Common myeloid progenitor, CD34-positive (primary cell): Measurements from ENCODE around the gene JMJD8.
A peak's percentile ranks its signal among the peaks of the same experiment; 100 is the strongest.

ENCODE experiments used
- CTCF ChIA-PET: fragments of 350-600 bp; sonication (Branson Sonifier 250); formaldehyde crosslinking; loops from one replicate; lab custom pipeline; 2021; ENCODE audit warnings: antibody characterized with exemption; lab: Charles Lee
- POLR2A ChIA-PET: fragments of 350-600 bp; sonication (Branson Sonifier 250); formaldehyde crosslinking; loops from one replicate; lab custom pipeline; 2021; ENCODE audit warnings: antibody characterized with exemption; lab: Charles Lee
- DNase-seq, 3 donors: peaks; one replicate each; pipeline versions ENCODE4 v3.0.0 to v3.0.0-alpha.2; 2013
- H3K27ac ChIP-seq, 2 experiments: 1 replicate in 1 of 2; 2 replicates in 1 of 2; pipeline ENCODE4 v1.7.0; 2013; ENCODE audit warnings: inconsistent platforms in 2 of 2, low read length in 2 of 2, mild to moderate bottlenecking in 2 of 2, low read depth in 1 of 2, moderate library complexity in 1 of 2; ENCODE audit not compliant: severe bottlenecking in 2 of 2, insufficient read depth in 1 of 2, poor library complexity in 1 of 2
- H3K27me3 ChIP-seq, 5 experiments: replicated peaks in 2 of 5; 1 replicate in 3 of 5; 2 replicates in 2 of 5; pipeline versions ENCODE4 v1.6.1 to v1.7.0; 2013; ENCODE audit warnings: low read length in 4 of 5, mild to moderate bottlenecking in 2 of 5, moderate library complexity in 2 of 5, inconsistent platforms in 1 of 5; ENCODE audit not compliant: insufficient read depth in 5 of 5, control insufficient read depth in 4 of 5
- H3K36me3 ChIP-seq, 4 experiments: 1 replicate in 2 of 4; 2 replicates in 2 of 4; pipeline versions ENCODE4 v1.6.1 to v1.7.0; 2013; ENCODE audit warnings: low read length in 3 of 4, control low read depth in 1 of 4, mild to moderate bottlenecking in 1 of 4; ENCODE audit not compliant: control insufficient read depth in 4 of 4, insufficient read depth in 4 of 4
- H3K4me1 ChIP-seq, 4 experiments: 1 replicate in 3 of 4; 2 replicates in 1 of 4; pipeline versions ENCODE4 v1.6.1 to v1.7.1; 2013; ENCODE audit warnings: low read length in 3 of 4, mild to moderate bottlenecking in 3 of 4, control low read depth in 1 of 4, inconsistent platforms in 1 of 4, moderate library complexity in 1 of 4; ENCODE audit not compliant: control insufficient read depth in 4 of 4, insufficient read depth in 4 of 4; ENCODE audit errors: control extremely low read depth in 1 of 4
- H3K4me3 ChIP-seq, 7 experiments: 1 replicate in 4 of 7; 2 replicates in 3 of 7; pipeline versions ENCODE4 v1.5.1 to v1.7.0; 2013; ENCODE audit warnings: mild to moderate bottlenecking in 7 of 7, low read length in 6 of 7, moderate library complexity in 6 of 7, inconsistent platforms in 2 of 7, low read depth in 2 of 7, control low read depth in 1 of 7; ENCODE audit not compliant: insufficient read depth in 4 of 7, control insufficient read depth in 1 of 7; ENCODE audit errors: extremely low read depth in 1 of 7
- H3K9me3 ChIP-seq, 5 experiments: 1 replicate in 4 of 5; 2 replicates in 1 of 5; pipeline versions ENCODE4 v1.6.1 to v1.7.1; 2013; ENCODE audit warnings: low read length in 4 of 5, mild to moderate bottlenecking in 2 of 5, inconsistent platforms in 1 of 5, low read depth in 1 of 5, moderate library complexity in 1 of 5; ENCODE audit not compliant: control insufficient read depth in 4 of 5, insufficient read depth in 2 of 5; ENCODE audit errors: control extremely low read depth in 1 of 5
- WGBS: methylation state at CpG from one replicate; pipeline ENCODE4 v1.1.5; 2013; ENCODE audit not compliant: insufficient coverage; 5-methylcytosine and 5-hydroxymethylcytosine counted together

JMJD8 gene

DNA sequence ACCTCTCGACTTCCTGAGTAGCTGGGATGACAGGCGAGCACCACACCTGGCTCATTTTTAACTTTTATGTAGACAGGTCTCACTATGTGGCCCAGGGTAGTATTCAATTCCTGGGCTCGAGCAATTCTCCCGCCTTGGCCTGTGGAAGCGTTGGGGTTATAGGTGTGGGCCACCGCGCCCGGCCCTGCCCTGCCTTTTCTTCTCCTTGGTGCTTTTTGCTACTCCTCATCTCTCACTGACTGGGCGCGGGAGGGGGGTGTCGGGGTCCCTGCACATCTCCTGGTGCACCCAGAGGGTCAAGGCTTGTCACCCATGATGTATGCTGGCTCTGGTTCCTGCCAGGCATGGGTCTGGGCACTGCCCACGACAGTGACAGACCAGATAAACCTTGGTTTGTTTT lies 39.6 kb downstream of the JMJD8 start:
- DNase-seq: no peak
- Histone ChIP-seq H3K4me1 (peaks cover 0 to 46% (median 44%) of the 10 kb centered on the region in 4 experiments), H3K4me3 (no peak overlapping the region), H3K27ac (no peak overlapping the region), H3K9me3 (no peaks in the 10 kb centered on the region), H3K36me3 (peaks cover 0 to 13% (median 0%) of the 10 kb centered on the region in 4 experiments), H3K27me3 (no peaks in the 10 kb centered on the region)
- POLR2A ChIA-PET: no interaction called here
- WGBS: 100% methylated on average over 8 of the region's 12 CpGs
- CTCF ChIA-PET: no interaction called here

DNA sequence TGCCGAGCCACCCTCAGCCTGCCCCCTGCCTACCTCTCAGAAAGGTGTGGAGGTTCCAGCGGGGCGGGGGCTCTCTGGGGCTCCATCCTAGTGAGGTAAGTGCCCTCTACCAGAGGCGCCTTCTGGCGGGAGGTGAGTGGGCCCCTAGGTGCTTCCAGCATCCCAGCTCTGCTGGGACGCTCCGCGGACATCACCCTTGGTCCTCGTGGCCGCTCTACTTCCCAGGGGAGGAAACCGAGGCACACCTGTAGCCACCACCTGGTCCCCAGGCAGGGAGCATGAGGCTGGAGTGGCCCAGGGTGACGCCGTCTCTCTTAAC lies 41.1 kb downstream of the JMJD8 start:
- 97% methylated on average over 13 of the region's 13 CpGs for WGBS
- H3K27me3 ChIP-seq: no peaks in the 10 kb centered on the region
- POLR2A ChIA-PET: no interaction called here
- peak overlapping the region in 3 of 7 experiments; percentile 74 to 79 (median 75) for H3K4me3 ChIP-seq
- H3K4me1 ChIP-seq: peaks cover 0 to 35% (median 32%) of the 10 kb centered on the region in 4 experiments
- no peak for DNase-seq
- no peak overlapping the region for H3K27ac ChIP-seq
- H3K9me3 ChIP-seq: no peaks in the 10 kb centered on the region
- H3K36me3 ChIP-seq: peaks cover 0 to 13% (median 0%) of the 10 kb centered on the region in 4 experiments
- CTCF ChIA-PET: interaction anchor here (1.0 to 1.6 kb wide), 4 partner anchors 17 to 47 kb away, joined by 3 to 4 read pairs (median 3); partner anchors contain the start of gene RHOT2

DNA sequence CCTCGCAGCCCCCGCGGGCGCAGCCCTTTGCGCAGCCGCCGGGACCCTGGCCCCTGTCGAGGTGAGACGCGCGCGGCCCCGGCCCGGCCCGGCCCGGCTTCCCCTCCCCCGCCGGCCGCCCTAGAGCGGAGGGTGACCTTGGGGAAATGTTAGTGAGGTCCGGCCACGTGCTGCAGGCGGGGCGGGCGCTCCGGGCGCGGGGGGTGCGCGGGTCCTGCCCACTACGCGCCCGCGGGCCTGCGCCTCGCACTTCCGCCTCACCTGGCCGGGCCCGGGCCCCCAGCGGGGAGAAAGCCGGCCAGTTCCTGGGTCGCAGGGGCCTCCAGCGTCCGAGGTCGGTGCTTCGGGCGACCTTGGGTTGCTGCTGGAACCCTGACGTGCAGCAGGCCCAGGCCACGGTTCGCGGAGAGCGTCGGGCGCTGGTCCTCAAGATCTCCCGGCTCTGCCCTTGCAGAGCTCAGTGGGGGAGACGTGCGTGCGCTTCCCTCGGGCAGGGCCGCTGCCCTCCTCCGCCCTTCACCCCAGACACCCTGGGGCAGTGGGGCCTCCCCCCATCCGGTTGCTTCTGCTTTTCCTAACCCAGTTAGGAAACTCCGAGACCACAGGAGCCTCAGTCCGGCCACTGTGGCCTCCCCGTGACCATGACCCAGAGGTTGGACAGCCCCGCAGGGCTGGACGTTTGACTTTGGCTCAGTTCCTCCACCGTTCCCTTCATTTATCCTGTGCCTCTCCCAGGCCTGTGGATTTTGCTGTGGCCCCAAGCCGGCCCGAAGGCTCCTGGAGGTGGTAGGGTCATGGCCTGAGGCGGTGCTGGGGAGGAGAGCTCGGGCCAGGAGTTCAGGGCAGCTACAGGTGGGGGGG lies 41.7 kb downstream of the JMJD8 start:
- peaks cover 0 to 12% (median 0%) of the 10 kb centered on the region in 4 experiments for H3K36me3 ChIP-seq
- no peak overlapping the region for H3K27ac ChIP-seq
- H3K9me3 ChIP-seq: no peaks in the 10 kb centered on the region
- DNase-seq: peak in 2 of 3 donors; percentile 25 to 35
- no peaks in the 10 kb centered on the region for H3K27me3 ChIP-seq
- H3K4me1 ChIP-seq: peaks cover 0 to 35% (median 32%) of the 10 kb centered on the region in 4 experiments
- ChIA-PET POLR2A (no interaction called here), CTCF (interaction anchor here (1.2 to 1.6 kb wide), 2 partner anchors 20 to 26 kb away, joined by 3 read pairs; partner anchors contain the start of gene RHOT2)
- peak overlapping the region; percentile 39 to 79 (median 69) for H3K4me3 ChIP-seq
- WGBS: 2% methylated on average over 45 of the region's 72 CpGs

DNA sequence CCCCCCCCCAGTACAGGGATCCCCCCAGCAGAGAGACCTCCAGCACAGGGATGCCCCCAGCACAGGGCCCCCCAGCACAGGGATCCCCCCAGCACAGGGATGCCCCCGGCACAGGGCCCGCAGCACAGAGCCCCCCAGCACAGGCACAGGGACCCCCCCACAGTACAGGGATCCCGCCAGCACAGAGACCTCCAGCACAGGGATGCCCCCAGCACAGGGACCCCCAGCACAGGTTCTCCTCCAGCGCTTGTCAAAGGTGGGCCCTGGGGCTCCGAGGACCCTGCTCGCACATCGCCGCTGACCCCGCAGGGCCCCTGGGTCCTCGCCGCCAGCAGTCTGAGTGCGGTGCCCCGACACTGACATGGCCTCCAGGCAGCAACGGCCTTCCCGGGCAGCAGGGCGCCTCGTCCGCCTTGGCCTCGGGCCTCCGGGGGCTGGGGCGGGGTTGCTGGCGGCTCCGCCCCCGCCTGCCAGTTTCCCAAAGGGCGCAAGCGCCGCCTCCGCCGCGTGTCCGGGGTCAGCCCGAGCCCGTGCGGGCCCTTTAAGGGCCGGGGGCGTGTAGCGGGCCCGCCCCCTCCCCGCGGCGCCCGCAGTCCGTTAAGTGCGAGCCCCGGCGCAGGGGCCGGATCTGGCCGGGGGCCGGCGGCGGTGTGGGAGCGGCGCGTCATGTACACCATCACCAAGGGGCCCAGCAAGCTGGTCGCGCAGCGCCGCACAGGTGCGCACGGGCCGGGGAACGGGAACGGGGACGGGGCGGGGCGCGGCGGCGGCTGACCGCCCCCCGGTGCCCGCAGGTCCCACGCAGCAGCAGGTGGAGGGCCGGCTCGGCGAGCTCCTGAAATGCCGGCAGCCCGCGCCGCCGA lies 42.6 kb downstream of the JMJD8 start, which contains the start of gene MCRIP2:
Gene MCRIP2, plus strand, starts transcription at position 503 of the 863 bp plus-strand sequence. Its CDS starts 164 bp downstream, at position 667.
- CTCF ChIA-PET: interaction anchor here (1.6 kb wide), 1 partner anchor 21 kb away, joined by 3 read pairs; no protein-coding TSS in a partner anchor
- Histone ChIP-seq H3K9me3 (no peaks in the 10 kb centered on the region), H3K27me3 (no peaks in the 10 kb centered on the region), H3K4me3 (peak within 1 kb of the TSS; percentile 39 to 79 (median 69)), H3K36me3 (peaks cover 0 to 4% (median 0%) of the 10 kb centered on the region in 4 experiments), H3K27ac (peak within 1 kb of the TSS in 1 of 2 experiments; percentile 73), H3K4me1 (peaks cover 0 to 36% (median 32%) of the 10 kb centered on the region in 4 experiments)
- peak; percentile 37 to 57 (median 51) for DNase-seq
- WGBS: 0% methylated on average over 42 of the region's 81 CpGs
- POLR2A ChIA-PET: no interaction called here

DNA sequence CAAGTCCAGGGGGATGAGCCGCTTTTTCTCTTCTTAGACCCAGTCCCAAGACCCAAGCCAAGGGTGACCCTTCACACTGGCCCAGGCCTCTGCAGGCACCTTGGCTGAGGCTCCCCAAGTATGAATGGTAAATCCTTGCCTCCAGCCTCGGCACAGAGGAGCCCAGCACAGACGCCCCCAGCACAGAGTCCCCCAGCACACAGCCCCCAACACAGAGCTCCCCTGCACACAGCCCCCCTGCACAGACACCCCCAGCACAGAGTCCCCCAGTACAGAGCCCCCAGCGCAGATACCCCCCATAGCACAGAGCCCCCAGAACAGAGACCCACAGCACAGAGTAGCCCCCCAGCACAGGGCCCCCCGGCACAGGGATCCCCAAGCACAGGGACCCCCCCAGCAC lies 43.5 kb downstream of the JMJD8 start:
- Histone ChIP-seq H3K27ac (peak overlapping the region in 1 of 2 experiments; percentile 73), H3K36me3 (no peaks in the 10 kb centered on the region), H3K4me3 (peak overlapping the region in 2 of 7 experiments; percentile 75 to 79), H3K27me3 (no peaks in the 10 kb centered on the region), H3K4me1 (peaks cover 0 to 43% (median 37%) of the 10 kb centered on the region in 4 experiments), H3K9me3 (no peaks in the 10 kb centered on the region)
- WGBS: 100% methylated on average over 1 of the region's 5 CpGs
- CTCF ChIA-PET: no interaction called here
- POLR2A ChIA-PET: no interaction called here
- no peak for DNase-seq

DNA sequence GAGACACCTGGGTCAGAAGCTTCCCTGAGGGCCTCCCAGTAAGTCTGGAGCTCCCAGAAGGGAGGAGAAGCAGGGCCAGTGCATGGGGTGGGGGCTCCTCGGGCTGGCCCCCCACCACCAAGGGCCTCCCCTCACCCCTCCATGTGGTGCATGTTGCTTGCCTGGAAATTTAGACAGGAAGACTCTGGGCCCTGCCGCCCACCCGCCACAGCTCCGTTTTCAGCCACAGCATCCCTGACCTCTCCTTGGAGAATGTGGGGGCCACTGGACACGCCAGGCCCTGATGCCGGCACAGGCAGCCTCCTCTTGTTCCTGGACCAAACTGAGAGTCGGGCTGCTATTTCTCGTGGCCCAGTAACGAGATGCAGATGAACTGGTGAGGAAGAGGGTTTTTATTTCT lies 45.3 kb downstream of the JMJD8 start:
- H3K27me3 ChIP-seq: no peaks in the 10 kb centered on the region
- H3K27ac ChIP-seq: no peak overlapping the region
- H3K4me1 ChIP-seq: peaks cover 0 to 52% (median 46%) of the 10 kb centered on the region in 4 experiments
- no peak overlapping the region for H3K4me3 ChIP-seq
- POLR2A ChIA-PET: no interaction called here
- DNase-seq: no peak
- CTCF ChIA-PET: interaction anchor here (3.3 kb wide), 1 partner anchor 21 kb away, joined by 9 read pairs; no protein-coding TSS in a partner anchor
- whole genome bisulfite sequencing: 98% methylated on average over 6 of the region's 9 CpGs
- peaks cover 0 to 7% (median 5%) of the 10 kb centered on the region in 4 experiments for H3K36me3 ChIP-seq
- no peaks in the 10 kb centered on the region for H3K9me3 ChIP-seq
